Neural cell (in vitro differentiated cells): ENCODE data around the gene ACTL8.

Source experiments
- CTCF ChIP-seq: fragments of 450-650 bp; IDR thresholded peaks from 2 replicates; pipeline ENCODE4 v1.5.1; 2014; ENCODE audit warnings: antibody characterized with exemption, mild to moderate bottlenecking, moderate library complexity; ENCODE audit not compliant: poor library complexity, severe bottlenecking
- EP300 ChIP-seq: fragments of 450-650 bp; conservative IDR thresholded peaks from 2 replicates; pipeline ENCODE4 v1.6.1; 2014; ENCODE audit warnings: antibody characterized with exemption, mild to moderate bottlenecking, moderate library complexity; ENCODE audit not compliant: poor library complexity, severe bottlenecking
- EZH2 ChIP-seq: fragments of 200-600, 300-800 bp; shearing (Covaris generic), sonication (generic); IDR thresholded peaks from 2 replicates; pipeline ENCODE4 v1.6.1; 2014; ENCODE audit warnings: antibody characterized with exemption, low read length, borderline replicate concordance, mild to moderate bottlenecking; ENCODE audit not compliant: insufficient read depth, poor library complexity, severe bottlenecking
- MXI1 ChIP-seq: fragments of 450-650 bp; conservative IDR thresholded peaks from 2 replicates; pipeline ENCODE4 v1.6.1; 2014; ENCODE audit warnings: antibody characterized with exemption, mild to moderate bottlenecking; ENCODE audit not compliant: poor library complexity, severe bottlenecking
- POLR2AphosphoS5 ChIP-seq: IDR thresholded peaks from 2 replicates; pipeline ENCODE4 v1.6.1; 2012
- RAD21 ChIP-seq: fragments of 450-650 bp; conservative IDR thresholded peaks from 2 replicates; pipeline ENCODE4 v1.6.1; 2014; ENCODE audit warnings: antibody characterized with exemption, mild to moderate bottlenecking, moderate library complexity
- SMC3 ChIP-seq: fragments of 450-650 bp; conservative IDR thresholded peaks from 2 replicates; pipeline ENCODE4 v1.6.1; 2014; ENCODE audit warnings: antibody characterized with exemption, mild to moderate bottlenecking, moderate library complexity; ENCODE audit not compliant: poor library complexity
- TAF1 ChIP-seq: IDR thresholded peaks from 2 replicates; pipeline ENCODE4 v1.6.1; 2012; ENCODE audit warnings: low read depth

DNA sequence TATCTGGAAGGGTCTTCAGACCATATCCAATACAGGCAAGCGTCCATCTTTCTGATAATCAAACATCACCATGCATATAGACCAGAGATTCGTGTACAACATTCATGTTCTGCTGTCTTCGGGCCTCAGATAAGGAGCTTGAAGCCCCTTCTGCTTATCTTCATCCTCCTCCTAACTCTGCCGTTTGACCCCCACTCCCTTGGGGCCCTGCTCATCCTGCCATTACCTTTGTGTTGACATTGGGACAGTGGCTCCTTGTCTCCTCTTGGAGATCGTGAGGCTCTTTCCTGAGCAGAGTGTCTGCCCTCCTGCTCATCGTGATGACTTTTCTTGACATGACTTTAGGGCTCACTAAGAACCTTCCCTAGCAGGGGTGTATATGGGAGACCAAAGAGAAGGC lies 37.3 kb downstream of the ACTL8 start:
- TF ChIP-seq CTCF (no peak), MXI1 (no peak), RAD21 (no peak), EP300 (no peak), SMC3 (no peak), POLR2AphosphoS5 (no peak), EZH2 (no peak), TAF1 (no peak)
